DOHH2 (cell line): ENCODE results near the gene TOM1.

Experiments
- EZH2phosphoT487 ChIP-seq: fragments of 200-600 bp; sonication (generic); IDR thresholded peaks from 2 replicates; pipeline ENCODE4 v1.6.1; 2017; ENCODE audit warnings: borderline replicate concordance, mild to moderate bottlenecking, antibody characterized with exemption, low read length, moderate library complexity, mixed read lengths
- TF ChIP-seq, protein P1 (sequence below): fragments of 200-600 bp; sonication (generic); IDR thresholded peaks from one replicate; pipeline ENCODE4 v1.5.1; 2014; ENCODE audit warnings: antibody characterized with exemption, mild to moderate bottlenecking, low read depth, low read length; ENCODE audit not compliant: poor library complexity, severe bottlenecking

GRCh38 chr22:35322893-35323292 is 23.2 kb downstream of the TOM1 start:
- TF ChIP-seq, protein P1, sequence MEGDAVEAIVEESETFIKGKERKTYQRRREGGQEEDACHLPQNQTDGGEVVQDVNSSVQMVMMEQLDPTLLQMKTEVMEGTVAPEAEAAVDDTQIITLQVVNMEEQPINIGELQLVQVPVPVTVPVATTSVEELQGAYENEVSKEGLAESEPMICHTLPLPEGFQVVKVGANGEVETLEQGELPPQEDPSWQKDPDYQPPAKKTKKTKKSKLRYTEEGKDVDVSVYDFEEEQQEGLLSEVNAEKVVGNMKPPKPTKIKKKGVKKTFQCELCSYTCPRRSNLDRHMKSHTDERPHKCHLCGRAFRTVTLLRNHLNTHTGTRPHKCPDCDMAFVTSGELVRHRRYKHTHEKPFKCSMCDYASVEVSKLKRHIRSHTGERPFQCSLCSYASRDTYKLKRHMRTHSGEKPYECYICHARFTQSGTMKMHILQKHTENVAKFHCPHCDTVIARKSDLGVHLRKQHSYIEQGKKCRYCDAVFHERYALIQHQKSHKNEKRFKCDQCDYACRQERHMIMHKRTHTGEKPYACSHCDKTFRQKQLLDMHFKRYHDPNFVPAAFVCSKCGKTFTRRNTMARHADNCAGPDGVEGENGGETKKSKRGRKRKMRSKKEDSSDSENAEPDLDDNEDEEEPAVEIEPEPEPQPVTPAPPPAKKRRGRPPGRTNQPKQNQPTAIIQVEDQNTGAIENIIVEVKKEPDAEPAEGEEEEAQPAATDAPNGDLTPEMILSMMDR = no peak
- TF ChIP-seq EZH2phosphoT487 = no peak
